Right lobe of liver (tissue), 4 donors: ENCODE data around the gene OR51L1.

Experiments used
- CTCF ChIP-seq, 4 donors: fragments of 200-600 bp in 3 of 4; fragments of 450-650 bp in 1 of 4; IDR thresholded peaks; one replicate each; pipeline versions ENCODE4 v1.5.1 to v1.8.0; 2016 to 2022; ENCODE audit warnings: antibody characterized with exemption in 4 of 4, mild to moderate bottlenecking in 2 of 4
- POLR2A ChIP-seq: fragments of 450-650 bp; IDR thresholded peaks from one replicate; pipeline ENCODE4 v1.6.1; 2017; ENCODE audit warnings: antibody characterized with exemption, mild to moderate bottlenecking
- donor health status: DM: no; HTN: no; CAD: no.
- donor health status: DM: no; HTN: no; CAD: no.
- donor health status: DM: no; HTN: yes; CAD: no.

- TF ChIP-seq CTCF (IDR thresholded peaks at IDR 0.05) (no peak), POLR2A (no peak)
Observed at GRCh38 chr11:4983841-4984240, 10.8 kb upstream of the OR51L1 start.
